Kidney (tissue), 14 donors: Measurements from ENCODE around the gene GLG1. TPM values are rescaled to one million over a fixed set of nuclear protein-coding genes. Genes with fewer than 3 reads are reported as not detected.

Experiments used
- DNase-seq, 5 donors: peaks; one replicate each; pipeline ENCODE4 v3.0.0-alpha.2; 2013 to 2020
- FAIRE-seq: peaks from 2 replicates; lab custom pipeline; 2012; peaks lifted over from hg19 to GRCh38; lab: Jason Lieb, UNC
- H3K27ac ChIP-seq, 2 donors: one replicate each; pipeline ENCODE4 v1.7.0; 2013; ENCODE audit warnings: low read depth in 2 of 2, low read length in 2 of 2, inconsistent platforms in 1 of 2
- H3K27me3 ChIP-seq: one replicate; pipeline ENCODE4 v1.7.1; 2013; ENCODE audit warnings: low read length, inconsistent platforms; ENCODE audit not compliant: control insufficient read depth, insufficient read depth
- H3K36me3 ChIP-seq, 3 donors: one replicate each; pipeline versions ENCODE4 v1.7.0 to v1.7.1; 2013; ENCODE audit warnings: low read length in 3 of 3, control low read depth in 1 of 3, inconsistent platforms in 1 of 3; ENCODE audit not compliant: insufficient read depth in 3 of 3, control insufficient read depth in 2 of 3
- H3K4me1 ChIP-seq, 3 donors: one replicate each; pipeline versions ENCODE4 v1.7.0 to v1.7.1; 2013; ENCODE audit warnings: low read length in 3 of 3, inconsistent platforms in 1 of 3, low read depth in 1 of 3; ENCODE audit not compliant: control insufficient read depth in 2 of 3, insufficient read depth in 2 of 3
- H3K4me3 ChIP-seq, 3 donors: one replicate each; pipeline versions ENCODE4 v1.7.0 to v1.8.1; 2013; ENCODE audit warnings: low read length in 3 of 3, control low read depth in 1 of 3, inconsistent platforms in 1 of 3
- H3K9ac ChIP-seq, 3 donors: one replicate each; pipeline versions ENCODE4 v1.7.0 to v1.7.1; 2013; ENCODE audit warnings: low read length in 3 of 3, control low read depth in 1 of 3, inconsistent platforms in 1 of 3
- H3K9me3 ChIP-seq, 3 donors: one replicate each; pipeline versions ENCODE4 v1.7.0 to v1.7.1; 2013; ENCODE audit warnings: low read length in 3 of 3, control low read depth in 1 of 3, inconsistent platforms in 1 of 3; ENCODE audit not compliant: control insufficient read depth in 2 of 3, insufficient read depth in 1 of 3
- CTCF ChIP-seq: IDR thresholded peaks from 3 replicates; pipeline ENCODE4 v1.5.1; 2012; ENCODE audit warnings: mild to moderate bottlenecking, moderate library complexity, borderline replicate concordance; ENCODE audit not compliant: insufficient read depth; ENCODE audit errors: extremely low read depth
- intact Hi-C: fragments of 100-400 bp; cut with DNase I; formaldehyde crosslinking; loops from one replicate; pipeline ENCODE4 v1.11.1; 2022
- polyA plus RNA-seq: library from polyadenylated mRNA; stranded (reverse); fragments of 350-450 nt; fragmentation: Illumina TruSeq; extraction: RNeasy Lipid Tissue Mini Kit (QIAGEN cat#74804); gene quantifications from one replicate; pipeline ENCODE4 v1.2.3, GENCODE V29; 2014; ENCODE audit warnings: low read depth, low replicate concordance; ENCODE audit not compliant: insufficient read depth
- total RNA-seq: library from RNA; stranded (reverse); fragmentation: NEBNext Ultra II Directional; extraction: Animal tissue kit (Norgen Biotek cat#: 25700); gene quantifications from one replicate; pipeline ENCODE4 v1.2.1, GENCODE V29; 2021
- donor health status: control.
- donor health status: control.
- donor health status: control.
- donor health status: control.
- donor health status: control.
- donor health status: DM: yes; HTN: yes; CAD: no.
- donor health status: Normal renal cell carcinoma (clear cell type).

GLG1 gene
- total and polyA plus RNA-seq, 2 donors from 2014 or later = 58.8 to 167 TPM

DNA sequence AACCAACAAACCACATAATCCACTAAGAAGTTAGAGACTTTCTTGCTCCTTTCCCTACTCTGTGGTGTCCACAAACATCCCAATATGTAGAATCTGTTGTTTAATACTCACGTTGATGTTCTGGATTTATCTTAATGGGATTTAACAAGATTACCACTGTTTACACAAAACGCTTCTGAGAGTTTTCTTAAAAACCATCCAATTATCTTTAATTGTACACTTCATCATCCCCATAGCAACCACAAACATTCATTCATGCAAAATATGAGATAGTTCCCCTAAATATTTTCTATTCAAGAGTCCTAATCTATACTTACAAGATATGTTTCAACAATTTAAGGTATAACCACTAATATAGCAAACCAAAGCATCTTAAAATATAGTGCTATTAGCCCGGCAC, 109.2 kb downstream of the GLG1 start:
- intact Hi-C loops = no loop called here
- Histone ChIP-seq H3K9me3 (no peaks in the 10 kb centered on the region), H3K4me3 (no peak overlapping the region), H3K9ac (no peak overlapping the region), H3K27ac (no peak overlapping the region), H3K36me3 (peaks cover 0 to 16% (median 6%) of the 10 kb centered on the region in 3 donors), H3K4me1 (peaks cover 0 to 4% (median 4%) of the 10 kb centered on the region in 3 donors), H3K27me3 (no peaks in the 10 kb centered on the region)
- TF ChIP-seq CTCF = no peak
- no peak for FAIRE-seq
- no peak for DNase-seq

DNA sequence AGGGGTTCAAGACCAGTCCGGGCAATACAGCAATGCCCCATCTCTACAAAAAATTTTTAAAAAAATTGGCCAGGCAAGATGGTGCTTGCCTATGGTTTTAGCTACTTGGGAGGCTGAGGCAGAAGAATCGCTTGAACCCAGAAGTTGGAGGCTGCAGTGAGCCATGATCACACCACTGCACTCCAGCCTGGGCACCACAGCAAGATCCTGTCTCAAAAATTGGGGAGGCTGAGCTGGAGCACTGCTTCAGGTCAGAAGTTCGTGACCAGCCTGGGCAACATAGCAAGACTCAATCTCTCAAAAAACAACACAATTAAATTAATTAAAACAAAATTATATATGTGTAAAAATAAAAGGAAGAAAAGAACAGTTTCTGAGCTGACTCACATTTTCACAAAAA, 110.9 kb downstream of the GLG1 start:
- FAIRE-seq = no peak
- TF ChIP-seq CTCF = no peak
- Histone ChIP-seq H3K36me3 (peaks cover under 1 to 23% (median 6%) of the 10 kb centered on the region in 3 donors), H3K27ac (no peak overlapping the region), H3K9ac (no peak overlapping the region), H3K4me3 (no peak overlapping the region), H3K27me3 (no peaks in the 10 kb centered on the region), H3K9me3 (no peaks in the 10 kb centered on the region), H3K4me1 (peaks cover 0 to 4% (median 0%) of the 10 kb centered on the region in 3 donors)
- intact Hi-C loops = no loop called here
- no peak for DNase-seq

DNA sequence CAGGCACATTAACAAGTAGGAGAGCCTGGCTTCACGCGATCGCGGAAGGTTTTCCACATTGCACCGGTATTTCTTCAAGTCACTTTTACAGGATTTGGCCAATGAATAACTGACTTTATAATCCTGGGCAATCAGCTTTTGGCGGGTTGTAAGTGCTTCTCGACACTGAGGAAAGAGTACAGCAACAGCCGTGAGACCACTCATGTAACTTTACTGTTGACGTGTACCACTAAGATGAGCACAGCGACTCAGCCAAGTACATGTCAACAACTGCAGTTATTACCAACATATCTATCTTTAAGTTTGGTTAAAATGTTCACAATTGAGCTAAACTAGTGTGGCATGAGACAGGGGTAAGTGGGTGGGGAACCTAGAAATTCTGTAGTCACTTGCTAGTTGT, 113.9 kb downstream of the GLG1 start:
- H3K4me3 ChIP-seq = no peak overlapping the region
- H3K27me3 ChIP-seq = no peaks in the 10 kb centered on the region
- intact Hi-C loops = no loop called here
- no peak for DNase-seq
- no peak for FAIRE-seq
- TF ChIP-seq CTCF = no peak
- no peak overlapping the region for H3K9ac ChIP-seq
- no peak overlapping the region for H3K27ac ChIP-seq
- no peaks in the 10 kb centered on the region for H3K4me1 ChIP-seq
- H3K9me3 ChIP-seq = no peaks in the 10 kb centered on the region
- peaks cover 5 to 40% (median 12%) of the 10 kb centered on the region in 3 donors for H3K36me3 ChIP-seq
